COLO829 (cell line): ENCODE data around the gene CNTN5.
"Not testable (repeated sequence)": the region's sequence is repeated elsewhere in the genome, so short reads cannot be mapped to it uniquely, and the experiment has no call there.

ENCODE experiments used
- DNase-seq: peaks from one replicate; pipeline ENCODE4 v3.0.0; 2012; ENCODE audit warnings: low spot score

Gene CNTN5

GRCh38 chr11:100214791-100215190 is 1194.0 kb downstream of the CNTN5 start:
- DNase-seq = no peak

GRCh38 chr11:100220801-100221200 is 1200.1 kb downstream of the CNTN5 start:
- no peak for DNase-seq

DNA sequence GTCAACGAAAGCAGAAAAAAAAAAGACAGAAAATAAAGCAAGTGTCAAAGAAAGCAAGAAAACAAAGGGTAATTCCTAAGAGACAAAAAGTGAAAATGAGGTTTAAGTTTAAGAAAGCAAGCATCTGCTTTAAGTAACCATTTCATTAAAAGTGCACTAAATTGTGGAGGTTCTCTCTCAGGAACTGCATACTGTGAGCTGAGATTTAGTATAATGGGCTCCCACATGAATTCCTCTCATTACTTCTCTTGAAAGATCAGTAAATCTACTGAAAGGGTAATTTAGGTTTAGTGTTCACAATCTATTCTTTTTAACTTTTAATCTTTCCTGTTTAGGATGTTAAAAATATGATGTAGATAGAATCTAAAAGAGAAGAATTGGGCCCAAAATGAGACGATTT is 1201.0 kb downstream of the CNTN5 start:
- DNase-seq = no peak

DNA sequence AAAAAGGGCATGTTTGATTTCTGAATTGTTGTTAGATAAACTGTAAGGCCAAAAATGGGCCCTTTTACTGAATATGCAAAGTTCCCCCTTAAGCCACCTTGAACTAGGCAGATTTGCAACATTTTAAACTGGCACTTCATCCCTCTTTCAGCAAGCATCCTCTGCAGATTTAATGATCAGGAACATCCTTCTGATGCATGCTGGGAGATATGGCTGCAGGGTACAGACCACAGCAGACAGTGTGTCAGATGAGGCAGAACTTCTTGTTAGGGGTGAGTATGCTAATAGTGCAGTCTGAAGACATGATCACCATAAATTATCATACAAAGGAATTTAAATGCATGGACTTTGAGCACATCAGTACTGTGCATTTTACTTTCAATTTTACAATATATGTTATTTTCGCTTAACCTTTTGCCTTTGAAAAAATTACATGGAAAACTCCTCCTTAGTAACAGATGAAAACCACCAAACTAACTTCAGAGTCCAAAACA is 1203.8 kb downstream of the CNTN5 start:
- DNase-seq = no peak

DNA sequence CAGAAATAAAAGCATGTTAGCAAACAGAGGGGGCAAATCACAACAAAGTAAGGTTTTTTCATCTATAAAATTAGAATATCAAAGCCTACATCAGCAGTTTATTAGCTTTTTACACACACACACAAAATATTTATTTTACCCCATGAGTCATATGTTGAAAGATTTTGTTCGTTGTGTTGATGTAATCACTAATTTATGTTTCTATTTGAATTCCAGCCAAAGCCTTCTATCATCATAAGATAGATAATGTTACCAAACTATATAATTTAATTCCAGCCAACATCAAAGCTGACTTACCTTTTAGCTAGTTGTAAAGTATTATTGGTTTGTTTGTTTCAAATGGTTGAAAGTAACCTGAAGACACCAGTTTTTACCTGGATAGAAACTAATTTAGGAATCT is 1208.3 kb downstream of the CNTN5 start:
- DNase-seq = no peak

DNA sequence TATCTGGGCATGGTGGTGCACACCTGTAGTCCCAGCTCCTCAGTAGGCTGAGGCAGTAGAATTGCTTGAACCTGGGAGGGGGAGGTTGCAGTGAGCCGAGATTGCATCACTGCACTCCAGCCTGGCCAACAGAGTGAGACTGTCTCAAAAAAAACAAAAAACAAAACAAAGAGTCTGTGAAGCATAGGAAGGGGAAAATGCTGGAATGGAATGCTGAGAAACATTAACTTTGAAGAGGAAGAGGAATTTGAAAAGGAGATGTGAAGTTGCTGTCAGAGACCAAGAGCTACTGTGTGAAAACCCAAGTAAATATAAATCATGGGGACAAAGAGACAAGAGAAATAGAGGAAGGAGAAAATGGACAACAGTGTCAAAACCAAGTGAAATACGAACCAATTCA is 1211.3 kb downstream of the CNTN5 start:
- DNase-seq = no peak

GRCh38 chr11:100235085-100235484 is 1214.3 kb downstream of the CNTN5 start:
- no peak for DNase-seq

- DNase-seq = no peak
Observed at GRCh38 chr11:100240025-100240539, 1219.3 kb downstream of the CNTN5 start.

- no peak for DNase-seq
Observed at GRCh38 chr11:100247704-100248103, 1227.0 kb downstream of the CNTN5 start.

GRCh38 chr11:100257238-100257803 is 1236.6 kb downstream of the CNTN5 start:
- not testable (repeated sequence) for DNase-seq

- DNase-seq = no peak
Observed at GRCh38 chr11:100269516-100269915, 1248.8 kb downstream of the CNTN5 start.

- no peak for DNase-seq
Observed at GRCh38 chr11:100273066-100273815, 1252.5 kb downstream of the CNTN5 start.

DNA sequence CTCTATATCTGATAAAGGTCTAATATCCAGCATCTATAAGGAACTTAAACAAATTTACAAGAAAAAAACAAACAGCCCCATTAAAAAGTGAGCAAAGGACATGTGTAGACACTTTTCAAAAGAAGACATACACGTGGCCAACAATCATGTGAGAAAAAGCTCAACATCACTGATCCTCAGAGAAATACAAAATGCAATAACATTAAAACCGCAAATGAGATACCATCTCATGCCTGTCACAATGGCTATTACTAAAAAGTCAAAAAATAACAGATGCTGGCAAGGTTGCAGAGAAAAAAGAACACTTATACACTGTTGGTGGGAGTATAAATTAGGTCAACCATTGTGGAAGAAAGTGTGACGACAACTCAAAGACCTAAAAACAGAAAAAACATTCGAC is 1253.7 kb downstream of the CNTN5 start:
- DNase-seq = not testable (repeated sequence)

- DNase-seq = no peak
Observed at GRCh38 chr11:100294748-100295147, 1274.0 kb downstream of the CNTN5 start.

DNA sequence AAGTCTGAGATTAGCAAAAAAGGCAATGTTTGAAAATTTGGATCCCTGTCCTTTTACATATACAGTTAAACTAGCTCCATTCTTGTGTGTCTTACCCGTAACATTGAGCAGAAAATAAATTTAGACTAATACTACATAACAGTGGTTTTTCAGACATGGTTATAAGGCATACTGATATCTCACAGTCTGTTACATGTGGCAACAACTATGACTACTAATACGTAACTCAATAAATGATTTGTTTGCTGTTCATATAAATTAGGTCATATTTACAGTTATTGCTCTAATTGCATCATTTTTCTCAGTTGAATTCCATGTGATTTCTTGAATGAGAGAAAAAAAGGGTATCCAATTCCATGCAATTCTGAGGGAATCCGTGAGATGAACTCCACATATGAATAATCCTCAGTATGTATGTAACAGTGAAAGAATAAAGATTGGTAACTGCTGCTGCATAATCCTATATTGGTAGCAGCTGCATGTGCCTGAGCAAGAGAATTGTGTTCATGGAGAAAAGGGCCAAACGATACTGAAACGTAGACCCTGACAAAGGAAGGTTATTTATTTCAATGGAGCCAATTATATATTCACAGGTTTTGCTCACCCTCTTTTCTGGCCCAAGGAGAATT is 1275.4 kb downstream of the CNTN5 start:
- DNase-seq = no peak

- DNase-seq = no peak
Observed at GRCh38 chr11:100297516-100297915, 1276.8 kb downstream of the CNTN5 start.

DNA sequence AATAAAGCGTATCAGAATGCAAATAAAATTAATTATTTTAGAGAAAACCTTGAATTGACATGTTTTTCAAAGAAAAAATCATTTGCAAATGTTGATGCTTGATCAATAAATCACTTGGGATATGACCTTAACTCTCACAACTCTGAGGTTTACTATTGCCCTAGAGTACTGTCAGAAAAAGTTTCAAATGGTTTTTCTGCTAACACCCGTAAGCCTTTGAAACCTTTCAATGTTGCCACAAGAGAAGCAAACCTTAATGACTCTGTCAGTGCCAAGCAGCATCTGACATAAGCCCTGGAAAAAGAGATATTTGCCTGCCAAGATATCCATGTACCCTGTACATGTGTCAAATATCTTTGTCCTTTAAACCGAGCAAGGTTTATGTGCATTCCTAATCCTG is 1282.1 kb downstream of the CNTN5 start:
- DNase-seq = no peak

DNA sequence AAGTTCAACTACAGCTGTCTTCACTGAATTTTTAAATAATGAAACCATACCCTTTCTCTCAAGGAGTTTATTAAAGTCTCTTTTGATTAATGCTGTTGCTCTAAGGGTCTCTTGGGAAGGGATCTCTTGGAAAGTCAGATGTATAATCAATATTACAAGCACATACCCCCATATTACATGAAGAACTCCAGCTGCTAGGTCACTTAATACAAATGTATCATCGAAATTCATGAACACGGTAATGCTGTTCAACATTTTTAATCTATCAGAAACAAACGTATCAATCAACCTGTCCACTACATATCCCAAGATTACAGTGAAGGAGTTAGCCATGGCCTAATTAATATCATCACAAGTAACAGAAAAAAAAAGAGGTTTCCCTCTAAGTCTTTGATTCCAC is 1283.1 kb downstream of the CNTN5 start:
- DNase-seq = no peak

DNA sequence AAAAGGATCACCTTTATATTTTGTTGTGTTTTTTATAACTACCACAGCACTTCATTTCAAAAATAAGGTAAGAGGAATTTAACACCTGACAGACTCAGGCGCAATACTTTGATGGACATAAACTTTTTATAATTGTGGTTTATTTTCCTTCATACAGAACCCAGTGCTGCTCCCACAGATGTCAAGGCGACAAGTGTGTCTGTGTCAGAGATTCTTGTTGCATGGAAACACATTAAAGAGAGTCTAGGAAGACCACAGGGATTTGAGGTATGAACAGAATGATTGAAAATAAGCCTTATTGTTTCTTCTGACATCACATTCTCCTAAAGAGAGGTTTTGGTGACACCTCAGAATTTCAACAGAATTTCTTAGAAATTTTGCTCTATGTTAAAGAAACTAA is 1287.5 kb downstream of the CNTN5 start:
- DNase-seq = no peak

- no peak for DNase-seq
Observed at GRCh38 chr11:100315946-100316345, 1295.2 kb downstream of the CNTN5 start.

- no peak for DNase-seq
Observed at GRCh38 chr11:100316952-100317351, 1296.2 kb downstream of the CNTN5 start.

GRCh38 chr11:100319691-100320090 is 1298.9 kb downstream of the CNTN5 start:
- DNase-seq = no peak
